Natural killer cell (primary cell): ENCODE measurements around the gene SAC3D1. TPM values are rescaled to one million over a fixed set of nuclear protein-coding genes. Genes with fewer than 3 reads are reported as not detected.

Source experiments
- ATAC-seq, 3 donors: fragments of 150-1000 bp in 2 of 3; fragments of 200-7000 bp in 1 of 3; cut with Tn5 transposase; 1 replicate in 1 of 3; 2 replicates in 2 of 3; pipeline ENCODE4 v1.10.0; 2021; ENCODE audit warnings: mild to moderate bottlenecking in 2 of 3, moderate library complexity in 2 of 3
- DNase-seq, 2 donors: peaks; one replicate each; pipeline versions ENCODE4 v3.0.0 to v3.0.0-alpha.2; 2013 to 2021; ENCODE audit warnings: mixed read lengths in 1 of 2
- H3K27ac ChIP-seq: one replicate; pipeline ENCODE4 v1.5.1; 2013; ENCODE audit warnings: mild to moderate bottlenecking, low read length
- H3K27me3 ChIP-seq: one replicate; pipeline ENCODE4 v1.6.1; 2013; ENCODE audit warnings: low read length; ENCODE audit not compliant: control insufficient read depth, insufficient read depth
- H3K36me3 ChIP-seq: one replicate; pipeline ENCODE4 v1.6.1; 2013; ENCODE audit warnings: low read length; ENCODE audit not compliant: control insufficient read depth, insufficient read depth
- H3K4me1 ChIP-seq: one replicate; pipeline ENCODE4 v1.6.1; 2013; ENCODE audit warnings: low read length; ENCODE audit not compliant: control insufficient read depth, insufficient read depth
- H3K4me3 ChIP-seq: one replicate; pipeline ENCODE4 v1.5.1; 2013; ENCODE audit warnings: low read length
- H3K9me3 ChIP-seq: one replicate; pipeline ENCODE4 v1.6.1; 2013; ENCODE audit warnings: low read length; ENCODE audit not compliant: control insufficient read depth, insufficient read depth
- H3K27ac Mint-ChIP-seq, 2 donors: one replicate each; pipeline ENCODE4 v1.8.0; 2022; ENCODE audit warnings: mild to moderate bottlenecking in 2 of 2, mixed read lengths in 2 of 2, moderate library complexity in 1 of 2
- H3K27me3 Mint-ChIP-seq, 2 donors: one replicate each; pipeline ENCODE4 v1.8.0; 2022; ENCODE audit warnings: low read depth in 2 of 2, mixed read lengths in 2 of 2
- H3K36me3 Mint-ChIP-seq: one replicate; pipeline ENCODE4 v1.8.0; 2022; ENCODE audit warnings: mixed read lengths
- H3K4me1 Mint-ChIP-seq, 2 donors: one replicate each; pipeline ENCODE4 v1.8.0; 2022; ENCODE audit warnings: mixed read lengths in 2 of 2
- H3K4me3 Mint-ChIP-seq: one replicate; pipeline ENCODE4 v1.8.0; 2022; ENCODE audit warnings: mild to moderate bottlenecking, moderate library complexity, mixed read lengths
- H3K9me3 Mint-ChIP-seq, 2 donors: one replicate each; pipeline ENCODE4 v1.8.0; 2022; ENCODE audit warnings: mixed read lengths in 2 of 2
- WGBS: methylation state at CpG from one replicate; pipeline ENCODE4 v1.1.7; 2013; ENCODE audit warnings: missing lambda C conversion rate; ENCODE audit not compliant: insufficient coverage; 5-methylcytosine and 5-hydroxymethylcytosine counted together
- intact Hi-C: fragments of 100-400 bp; cut with micrococcal nuclease; formaldehyde crosslinking; loops from one replicate; pipeline ENCODE4 v1.14.2; 2022
- total RNA-seq, 4 donors: library from RNA; stranded (reverse); fragments of 120-200 nt in 1 of 4; gene quantifications; one replicate each; pipeline versions ENCODE4 v1.2.3 to v1.2.4, GENCODE V29; 2013 to 2022
- TF ChIP-seq, protein P1 (sequence below): fragments of 200-600 bp; IDR thresholded peaks from one replicate; pipeline ENCODE4 v1.8.0; 2022; ENCODE audit warnings: antibody characterized with exemption

SAC3D1 gene
- total RNA-seq, 3 donors from 2014 or later (not counting 1 experiment from before 2014, with no cell fraction given) = 2.0 to 3.5 (median 2.8) TPM

- ATAC-seq (no peak), DNase-seq (no peak)
- no peak overlapping the region for H3K27ac Mint-ChIP-seq
- no peaks in the 10 kb centered on the region for H3K9me3 ChIP-seq
- 92% methylated on average over 13 of the region's 13 CpGs for WGBS
- peaks cover 11% of the 10 kb centered on the region for H3K4me1 ChIP-seq
- H3K36me3 Mint-ChIP-seq = no peaks in the 10 kb centered on the region
- H3K36me3 ChIP-seq = no peaks in the 10 kb centered on the region
- TF ChIP-seq, protein P1, sequence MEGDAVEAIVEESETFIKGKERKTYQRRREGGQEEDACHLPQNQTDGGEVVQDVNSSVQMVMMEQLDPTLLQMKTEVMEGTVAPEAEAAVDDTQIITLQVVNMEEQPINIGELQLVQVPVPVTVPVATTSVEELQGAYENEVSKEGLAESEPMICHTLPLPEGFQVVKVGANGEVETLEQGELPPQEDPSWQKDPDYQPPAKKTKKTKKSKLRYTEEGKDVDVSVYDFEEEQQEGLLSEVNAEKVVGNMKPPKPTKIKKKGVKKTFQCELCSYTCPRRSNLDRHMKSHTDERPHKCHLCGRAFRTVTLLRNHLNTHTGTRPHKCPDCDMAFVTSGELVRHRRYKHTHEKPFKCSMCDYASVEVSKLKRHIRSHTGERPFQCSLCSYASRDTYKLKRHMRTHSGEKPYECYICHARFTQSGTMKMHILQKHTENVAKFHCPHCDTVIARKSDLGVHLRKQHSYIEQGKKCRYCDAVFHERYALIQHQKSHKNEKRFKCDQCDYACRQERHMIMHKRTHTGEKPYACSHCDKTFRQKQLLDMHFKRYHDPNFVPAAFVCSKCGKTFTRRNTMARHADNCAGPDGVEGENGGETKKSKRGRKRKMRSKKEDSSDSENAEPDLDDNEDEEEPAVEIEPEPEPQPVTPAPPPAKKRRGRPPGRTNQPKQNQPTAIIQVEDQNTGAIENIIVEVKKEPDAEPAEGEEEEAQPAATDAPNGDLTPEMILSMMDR = no peak
- peaks cover 5 to 9% of the 10 kb centered on the region in 2 donors for H3K4me1 Mint-ChIP-seq
- H3K27ac ChIP-seq = no peak overlapping the region
- no peak overlapping the region for H3K4me3 Mint-ChIP-seq
- H3K4me3 ChIP-seq = no peak overlapping the region
- peaks cover 7 to 8% of the 10 kb centered on the region in 2 donors for H3K27me3 Mint-ChIP-seq
- H3K9me3 Mint-ChIP-seq = no peaks in the 10 kb centered on the region
- intact Hi-C loops = no loop called here
- no peaks in the 10 kb centered on the region for H3K27me3 ChIP-seq
Observed at GRCh38 chr11:65058012-65058411, 17.0 kb downstream of the SAC3D1 start.

GRCh38 chr11:65058419-65059054, 17.5 kb downstream of the SAC3D1 start, which contains the start of gene NAALADL1:
TSS of gene NAALADL1 (minus strand) at chr11:65058553. CDS start at chr11:65058521, 32 bp downstream.
- Mint-ChIP-seq H3K4me3 (no peak within 1 kb of the TSS), H3K27me3 (peaks cover 7 to 8% of the 10 kb centered on the region in 2 donors), H3K4me1 (peaks cover 5 to 8% of the 10 kb centered on the region in 2 donors), H3K9me3 (no peaks in the 10 kb centered on the region), H3K27ac (no peak within 1 kb of the TSS), H3K36me3 (no peaks in the 10 kb centered on the region)
- Histone ChIP-seq H3K27ac (no peak within 1 kb of the TSS), H3K27me3 (no peaks in the 10 kb centered on the region), H3K4me3 (no peak within 1 kb of the TSS), H3K36me3 (no peaks in the 10 kb centered on the region), H3K4me1 (peaks cover 9% of the 10 kb centered on the region), H3K9me3 (no peaks in the 10 kb centered on the region)
- ATAC-seq (no peak), DNase-seq (no peak)
- intact Hi-C loops = no loop called here
- TF ChIP-seq, protein P1 = no peak
- 85% methylated on average over 5 of the region's 8 CpGs for WGBS

GRCh38 chr11:65059523-65059922, 18.5 kb downstream of the SAC3D1 start:
- H3K9me3 Mint-ChIP-seq = no peaks in the 10 kb centered on the region
- H3K36me3 Mint-ChIP-seq = no peaks in the 10 kb centered on the region
- peaks cover 3 to 7% of the 10 kb centered on the region in 2 donors for H3K27me3 Mint-ChIP-seq
- no peaks in the 10 kb centered on the region for H3K4me1 Mint-ChIP-seq
- ATAC-seq (no peak), DNase-seq (no peak)
- WGBS = 90% methylated on average over 3 of the region's 3 CpGs
- H3K4me3 ChIP-seq = no peak overlapping the region
- H3K9me3 ChIP-seq = no peaks in the 10 kb centered on the region
- H3K27ac Mint-ChIP-seq = no peak overlapping the region
- intact Hi-C loops = no loop called here
- no peak overlapping the region for H3K27ac ChIP-seq
- no peak overlapping the region for H3K4me3 Mint-ChIP-seq
- no peaks in the 10 kb centered on the region for H3K4me1 ChIP-seq
- TF ChIP-seq, protein P1 = no peak
- H3K27me3 ChIP-seq = no peaks in the 10 kb centered on the region
- no peaks in the 10 kb centered on the region for H3K36me3 ChIP-seq
